ENCODE data around the gene COL19A1. TPM values are rescaled to one million over a fixed set of nuclear protein-coding genes. Genes with fewer than 3 reads are reported as not detected.

The COL19A1 gene
- polyA plus RNA-seq, 1 of the 3 experiments (the other 2 are of a cell fraction): 0.15 TPM

GRCh38 chr6:70188202-70188601 lies 321.8 kb downstream of the COL19A1 start:
- H3K4me3 ChIP-seq (ENCODE audit: low read depth in 2 of 2, low read length in 1 of 2): no peak overlapping the region
- H2AFZ ChIP-seq (ENCODE audit: low read depth): no peak overlapping the region
- no peak overlapping the region for H3K27ac ChIP-seq (ENCODE audit: low read depth in 2 of 2, low read length in 1 of 2)
- no peaks in the 10 kb centered on the region for H3K4me1 ChIP-seq (ENCODE audit: control insufficient read depth in 1 of 2, insufficient read depth in 2 of 2, low read depth in 1 of 2, low read length in 1 of 2)
- H3K79me2 ChIP-seq (ENCODE audit: insufficient read depth): no peaks in the 10 kb centered on the region
- DNase-seq: no peak
- no peak overlapping the region for H3K9ac ChIP-seq
- WGBS (ENCODE audit: low lambda C conversion rate): 37% methylated on average over 6 of the region's 6 CpGs
- H3K36me3 ChIP-seq (replicated peaks in 1 of 2; ENCODE audit: control insufficient read depth in 1 of 2, insufficient read depth in 2 of 2, low read length in 1 of 2): no peaks in the 10 kb centered on the region
- POLR2A ChIA-PET: no interaction called here
- no peak for TF ChIP-seq RAD21 (IDR thresholded peaks at IDR 0.05; ENCODE audit: low read length)
- TF ChIP-seq RXRA (IDR thresholded peaks at IDR 0.05; ENCODE audit: borderline replicate concordance, low read depth): no peak
- TF ChIP-seq POLR2AphosphoS5 (IDR thresholded peaks at IDR 0.05; ENCODE audit: low read depth, low read length): no peak
- TF ChIP-seq EP300 (IDR thresholded peaks at IDR 0.05; ENCODE audit: borderline replicate concordance in 1 of 2, low read depth in 1 of 2, low read length in 1 of 2): no peak
- TF ChIP-seq TEAD4 (IDR thresholded peaks at IDR 0.05; ENCODE audit: borderline replicate concordance, insufficient read depth): no peak
- TF ChIP-seq SMC3 (IDR thresholded peaks at IDR 0.05; ENCODE audit: low read depth, low read length): no peak
- TF ChIP-seq ZBTB33 (IDR thresholded peaks at IDR 0.05; ENCODE audit: borderline replicate concordance, low read depth): no peak
- TF ChIP-seq YY1 (IDR thresholded peaks at IDR 0.05; ENCODE audit: low read depth): no peak
- TF ChIP-seq, protein P1, sequence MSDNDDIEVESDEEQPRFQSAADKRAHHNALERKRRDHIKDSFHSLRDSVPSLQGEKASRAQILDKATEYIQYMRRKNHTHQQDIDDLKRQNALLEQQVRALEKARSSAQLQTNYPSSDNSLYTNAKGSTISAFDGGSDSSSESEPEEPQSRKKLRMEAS (IDR thresholded peaks at IDR 0.05; ENCODE audit: low read depth): no peak
- no peak for TF ChIP-seq JUND (IDR thresholded peaks at IDR 0.05)
- no peak for TF ChIP-seq MXI1 (IDR thresholded peaks at IDR 0.05; ENCODE audit: low read depth, low read length)
- no peak overlapping the region for H3K4me2 ChIP-seq
- H4K20me1 ChIP-seq (ENCODE audit: insufficient read depth): no peaks in the 10 kb centered on the region
- H3F3A ChIP-seq (replicated peaks; ENCODE audit: insufficient read depth): no peaks in the 10 kb centered on the region
- no peaks in the 10 kb centered on the region for H3K9me2 ChIP-seq
- no peaks in the 10 kb centered on the region for H3K27me3 ChIP-seq (ENCODE audit: insufficient read depth)
- CTCF ChIA-PET: no interaction called here
- no peaks in the 10 kb centered on the region for H3K9me3 ChIP-seq

- Histone ChIP-seq H3K79me2 (ENCODE audit: insufficient read depth) (no peaks in the 10 kb centered on the region), H3K4me1 (ENCODE audit: control insufficient read depth in 1 of 2, insufficient read depth in 2 of 2, low read depth in 1 of 2, low read length in 1 of 2) (no peaks in the 10 kb centered on the region), H3K4me3 (ENCODE audit: low read depth in 2 of 2, low read length in 1 of 2) (no peak overlapping the region), H3K4me2 (no peak overlapping the region), H3K27ac (ENCODE audit: low read depth in 2 of 2, low read length in 1 of 2) (no peak overlapping the region), H3K36me3 (replicated peaks in 1 of 2; ENCODE audit: control insufficient read depth in 1 of 2, insufficient read depth in 2 of 2, low read length in 1 of 2) (no peaks in the 10 kb centered on the region), H3K9me3 (no peaks in the 10 kb centered on the region), H4K20me1 (ENCODE audit: insufficient read depth) (no peaks in the 10 kb centered on the region), H3K9me2 (no peaks in the 10 kb centered on the region), H3F3A (replicated peaks; ENCODE audit: insufficient read depth) (no peaks in the 10 kb centered on the region), H3K9ac (no peak overlapping the region), H3K27me3 (ENCODE audit: insufficient read depth) (no peaks in the 10 kb centered on the region), H2AFZ (ENCODE audit: low read depth) (no peak overlapping the region)
- ChIA-PET POLR2A (no interaction called here), CTCF (interaction anchor here (2.0 kb wide), 1 partner anchor 26 kb away, joined by 6 read pairs; no protein-coding TSS in a partner anchor)
- no peak for DNase-seq
- TF ChIP-seq POLR2AphosphoS5 (IDR thresholded peaks at IDR 0.05; ENCODE audit: low read depth, low read length) (no peak), YY1 (IDR thresholded peaks at IDR 0.05; ENCODE audit: low read depth) (no peak), GABPA (IDR thresholded peaks at IDR 0.05; ENCODE audit: low read depth) (no peak), CTCF (IDR thresholded peaks at IDR 0.05) (no peak), SMC3 (IDR thresholded peaks at IDR 0.05; ENCODE audit: low read depth, low read length) (no peak), NRF1 (IDR thresholded peaks at IDR 0.05; ENCODE audit: low read depth, low read length) (no peak), RAD21 (IDR thresholded peaks at IDR 0.05; ENCODE audit: low read length) (no peak), FOSL2 (IDR thresholded peaks at IDR 0.05; ENCODE audit: borderline replicate concordance, low read depth) (no peak), USF1 (IDR thresholded peaks at IDR 0.05; ENCODE audit: borderline replicate concordance, low read depth) (no peak), RXRA (IDR thresholded peaks at IDR 0.05; ENCODE audit: borderline replicate concordance, low read depth) (no peak), EP300 (IDR thresholded peaks at IDR 0.05; ENCODE audit: borderline replicate concordance in 1 of 2, low read depth in 1 of 2, low read length in 1 of 2) (no peak), ZBTB33 (IDR thresholded peaks at IDR 0.05; ENCODE audit: borderline replicate concordance, low read depth) (no peak), RCOR1 (IDR thresholded peaks at IDR 0.05; ENCODE audit: low read length) (no peak), FOXJ3 (CRISPR knock-in tag; IDR thresholded peaks at IDR 0.05) (no peak), SIN3A (IDR thresholded peaks at IDR 0.05; ENCODE audit: borderline replicate concordance, low read depth, low read length) (no peak), TEAD4 (IDR thresholded peaks at IDR 0.05; ENCODE audit: borderline replicate concordance, insufficient read depth) (no peak), FOXM1 (IDR thresholded peaks at IDR 0.05; ENCODE audit: low read depth) (no peak), GATA2 (CRISPR knock-in tag; IDR thresholded peaks at IDR 0.05) (no peak)
- TF ChIP-seq, protein P1 (IDR thresholded peaks at IDR 0.05; ENCODE audit: low read depth): no peak
Observed at GRCh38 chr6:70194421-70194820, 328.1 kb downstream of the COL19A1 start.

Measured in SK-N-SH (cell line).